ENCODE measurements around the gene NME7.

The NME7 gene

DNA sequence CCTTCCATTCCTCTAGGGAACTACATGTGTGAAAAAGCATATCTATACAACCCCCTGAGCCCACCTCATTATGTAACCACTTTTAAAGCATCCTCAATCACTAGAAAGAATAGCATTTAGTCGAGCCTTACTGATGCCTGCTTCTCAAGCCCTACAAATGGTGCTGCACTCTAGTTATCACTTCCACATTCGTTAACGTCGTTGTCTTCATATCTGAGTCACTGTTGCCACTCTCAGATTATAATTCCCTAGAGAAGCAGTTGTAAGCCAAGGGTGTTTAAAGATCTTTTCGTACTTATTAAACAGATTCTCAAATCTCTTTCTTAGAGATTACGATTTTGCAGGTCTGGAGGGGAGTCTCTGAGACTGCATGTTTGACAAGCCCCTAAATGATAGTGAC, 244.6 kb downstream of the NME7 start:
- ATAC-seq (ENCODE audit: low read depth) (peak; percentile 54), DNase-seq (ENCODE audit: low spot score in 2 of 2) (no peak)
- H3K4me3 Mint-ChIP-seq = no peak overlapping the region
- no peak overlapping the region for H3K27ac Mint-ChIP-seq
- H3K4me1 Mint-ChIP-seq = peaks cover 4% of the 10 kb centered on the region
- H3K9me3 Mint-ChIP-seq = no peaks in the 10 kb centered on the region
- peaks cover 3% of the 10 kb centered on the region for H3K36me3 Mint-ChIP-seq
- peaks cover 10% of the 10 kb centered on the region for H3K27me3 Mint-ChIP-seq

DNA sequence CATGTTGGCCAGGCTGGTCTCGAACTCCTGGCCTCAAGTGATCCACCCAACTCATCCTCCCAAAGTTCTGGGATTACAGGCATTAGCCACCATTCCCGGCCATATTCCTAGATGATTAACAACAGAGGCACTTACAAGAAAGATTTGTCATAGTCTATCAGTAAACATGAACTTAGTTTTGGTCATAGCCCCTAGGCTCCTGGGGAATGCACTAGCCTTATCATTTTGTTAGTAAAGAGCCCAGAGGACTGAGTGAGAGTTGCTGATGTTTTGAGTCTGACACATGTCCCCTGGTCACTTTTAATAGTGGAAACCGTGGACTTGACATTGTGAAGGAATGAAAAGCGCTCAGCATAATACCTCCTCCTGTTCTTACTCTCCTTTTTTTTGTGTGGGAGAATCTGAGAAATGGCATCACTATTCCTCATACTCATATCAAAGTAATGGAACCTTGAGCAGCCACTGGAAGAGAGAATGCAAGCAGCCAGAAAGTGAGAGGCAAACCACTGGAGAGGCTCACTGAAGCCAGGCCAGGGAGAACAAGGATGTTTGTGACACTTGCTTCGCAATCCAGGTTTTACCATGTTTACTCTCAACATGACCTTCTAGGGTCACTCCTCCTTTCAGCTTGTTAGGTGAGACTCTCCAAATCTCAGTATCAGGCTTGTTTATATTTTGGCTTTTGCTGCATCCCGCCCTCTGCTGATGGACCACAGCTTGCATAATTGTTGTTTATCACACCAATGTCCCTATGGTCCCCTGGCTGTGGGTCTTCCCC, 246.3 kb downstream of the NME7 start:
- no peaks in the 10 kb centered on the region for H3K9me3 Mint-ChIP-seq
- H3K4me1 Mint-ChIP-seq = peaks cover 8% of the 10 kb centered on the region
- H3K27me3 Mint-ChIP-seq = peaks cover 10% of the 10 kb centered on the region
- ATAC-seq (ENCODE audit: low read depth) = no peak
- H3K36me3 Mint-ChIP-seq = peaks cover 3% of the 10 kb centered on the region
- no peak overlapping the region for H3K4me3 Mint-ChIP-seq
- H3K27ac Mint-ChIP-seq = no peak overlapping the region
- no peak for DNase-seq (ENCODE audit: low spot score in 2 of 2)

DNA sequence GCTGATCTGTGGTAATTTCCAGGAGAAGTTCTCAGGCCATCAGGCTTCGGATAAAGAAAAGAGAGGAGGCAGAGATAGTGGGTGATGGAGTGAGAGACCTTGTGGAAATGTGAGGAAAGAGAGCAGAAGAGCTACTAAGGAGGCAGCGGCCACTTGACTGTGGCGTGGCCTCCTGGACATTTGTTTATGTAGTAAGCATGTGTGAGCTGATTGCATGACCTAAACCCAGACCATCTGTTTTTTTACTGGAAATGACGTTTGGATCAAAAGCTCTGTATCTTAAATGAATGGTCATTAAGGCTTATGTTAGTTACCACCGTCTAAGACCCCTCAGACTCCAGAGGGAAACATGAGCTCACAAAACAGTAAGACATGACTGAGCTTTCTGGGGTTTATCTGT, 247.5 kb downstream of the NME7 start:
- Mint-ChIP-seq H3K27me3 (peaks cover 10% of the 10 kb centered on the region), H3K27ac (no peak overlapping the region), H3K36me3 (peaks cover 3% of the 10 kb centered on the region)

DNA sequence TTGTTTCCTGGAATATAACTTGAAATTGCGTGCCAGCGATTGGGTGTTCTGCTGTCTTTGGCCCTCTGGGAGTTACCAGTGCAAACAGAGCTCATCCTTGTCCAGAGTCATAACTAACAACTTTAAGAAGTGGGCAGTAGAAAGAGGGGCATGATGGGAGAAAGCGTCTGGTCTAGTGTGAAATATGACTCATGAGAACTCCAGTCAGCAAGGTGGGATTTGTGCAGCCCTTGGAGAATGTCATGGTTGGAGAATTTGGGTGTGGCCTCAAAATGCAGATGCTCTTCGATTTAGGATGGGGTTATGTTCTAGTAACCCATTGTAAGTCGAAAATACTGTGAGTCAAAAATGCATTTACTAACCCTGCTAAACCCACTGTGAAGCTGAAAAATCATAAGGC, 248.2 kb downstream of the NME7 start:
- H3K27ac Mint-ChIP-seq = no peak overlapping the region
- H3K36me3 Mint-ChIP-seq = no peaks in the 10 kb centered on the region
- H3K4me1 Mint-ChIP-seq = peaks cover 12% of the 10 kb centered on the region
- H3K27me3 Mint-ChIP-seq = peaks cover 7% of the 10 kb centered on the region
- DNase-seq (ENCODE audit: low spot score in 2 of 2) (no peak), ATAC-seq (ENCODE audit: low read depth) (no peak)
- no peaks in the 10 kb centered on the region for H3K9me3 Mint-ChIP-seq
- no peak overlapping the region for H3K4me3 Mint-ChIP-seq

More for the DNA sequence above, 247.5 kb downstream of the NME7 start:
- H3K4me3 Mint-ChIP-seq = no peak overlapping the region
- DNase-seq (ENCODE audit: low spot score in 2 of 2) (no peak), ATAC-seq (ENCODE audit: low read depth) (no peak)
- H3K9me3 Mint-ChIP-seq = no peaks in the 10 kb centered on the region
- peaks cover 12% of the 10 kb centered on the region for H3K4me1 Mint-ChIP-seq

DNA sequence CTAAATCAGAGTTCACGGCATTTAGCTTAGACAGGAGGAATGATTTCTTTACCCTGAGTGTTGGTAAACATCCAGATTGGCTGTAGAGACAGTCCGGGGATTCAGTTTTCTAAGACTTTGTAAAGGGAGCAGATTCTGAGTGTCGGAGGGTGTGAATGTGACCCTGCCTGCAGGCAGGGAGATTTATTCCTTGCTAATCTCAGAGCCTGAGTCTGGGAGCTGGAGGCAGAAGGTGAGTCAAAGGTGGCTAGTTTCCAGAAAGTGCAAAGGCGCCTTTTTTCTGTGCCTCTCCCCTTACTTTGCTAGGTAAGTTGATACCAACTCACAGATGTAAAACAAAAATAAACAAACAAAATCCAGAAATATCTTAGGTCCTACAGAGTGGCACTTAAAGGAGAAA, 249.4 kb downstream of the NME7 start:
- H3K4me1 Mint-ChIP-seq = peaks cover 17% of the 10 kb centered on the region
- peaks cover 8% of the 10 kb centered on the region for H3K27me3 Mint-ChIP-seq
- ATAC-seq (ENCODE audit: low read depth) (no peak), DNase-seq (ENCODE audit: low spot score in 2 of 2) (no peak)
- H3K9me3 Mint-ChIP-seq = no peaks in the 10 kb centered on the region
- H3K4me3 Mint-ChIP-seq = no peak overlapping the region
- no peaks in the 10 kb centered on the region for H3K36me3 Mint-ChIP-seq
- H3K27ac Mint-ChIP-seq = no peak overlapping the region

DNA sequence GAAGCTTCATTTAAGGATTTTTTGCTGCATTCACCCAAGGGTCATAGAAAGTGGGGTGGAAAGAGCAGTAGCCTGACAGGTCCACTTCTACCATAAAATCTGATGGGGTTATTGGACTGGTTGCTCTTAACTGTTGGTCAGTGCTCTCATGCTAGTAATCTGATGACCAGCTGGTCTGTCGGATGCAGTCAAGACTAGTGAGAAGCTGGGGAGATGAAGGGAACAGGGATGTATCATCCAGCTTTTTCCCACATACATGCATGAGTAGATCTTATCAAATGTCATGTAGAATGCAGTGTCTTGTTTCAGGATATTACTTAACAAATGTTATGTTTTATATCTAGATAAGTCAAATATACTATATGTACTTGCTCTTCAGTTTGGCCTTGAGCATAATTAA, 250.0 kb downstream of the NME7 start:
- Mint-ChIP-seq H3K27me3 (peaks cover 6% of the 10 kb centered on the region), H3K36me3 (no peaks in the 10 kb centered on the region), H3K4me3 (no peak overlapping the region), H3K27ac (no peak overlapping the region), H3K9me3 (no peaks in the 10 kb centered on the region), H3K4me1 (peaks cover 13% of the 10 kb centered on the region)
- ATAC-seq (ENCODE audit: low read depth) (no peak), DNase-seq (ENCODE audit: low spot score in 2 of 2) (no peak)

DNA sequence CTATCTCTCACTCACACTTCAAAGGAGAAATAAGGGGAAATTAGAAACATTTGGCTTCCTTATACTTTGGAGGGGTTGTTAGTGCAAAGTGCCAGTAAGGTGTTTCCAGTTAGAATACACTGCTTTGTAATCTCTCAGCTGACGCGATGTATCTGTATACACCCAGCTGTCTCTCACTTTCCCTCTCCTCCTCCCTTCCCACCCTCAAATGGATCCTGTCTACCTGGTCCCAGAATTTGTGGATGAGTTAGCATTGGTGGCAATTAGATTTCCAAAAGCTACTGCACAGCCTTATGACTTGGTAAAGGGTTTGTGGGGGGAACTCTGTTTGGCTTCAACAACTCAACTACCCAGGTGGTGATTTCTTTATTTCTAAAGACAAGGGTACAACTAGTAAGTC, 250.6 kb downstream of the NME7 start:
- DNase-seq (ENCODE audit: low spot score in 2 of 2) = no peak
- H3K9me3 Mint-ChIP-seq = no peaks in the 10 kb centered on the region
- ATAC-seq (ENCODE audit: low read depth) = no peak
- peak overlapping the region; percentile 16 for H3K27ac Mint-ChIP-seq
- no peaks in the 10 kb centered on the region for H3K36me3 Mint-ChIP-seq
- H3K4me1 Mint-ChIP-seq = peaks cover 13% of the 10 kb centered on the region
- peaks cover 9% of the 10 kb centered on the region for H3K27me3 Mint-ChIP-seq
- H3K4me3 Mint-ChIP-seq = peak overlapping the region; percentile 16

DNA sequence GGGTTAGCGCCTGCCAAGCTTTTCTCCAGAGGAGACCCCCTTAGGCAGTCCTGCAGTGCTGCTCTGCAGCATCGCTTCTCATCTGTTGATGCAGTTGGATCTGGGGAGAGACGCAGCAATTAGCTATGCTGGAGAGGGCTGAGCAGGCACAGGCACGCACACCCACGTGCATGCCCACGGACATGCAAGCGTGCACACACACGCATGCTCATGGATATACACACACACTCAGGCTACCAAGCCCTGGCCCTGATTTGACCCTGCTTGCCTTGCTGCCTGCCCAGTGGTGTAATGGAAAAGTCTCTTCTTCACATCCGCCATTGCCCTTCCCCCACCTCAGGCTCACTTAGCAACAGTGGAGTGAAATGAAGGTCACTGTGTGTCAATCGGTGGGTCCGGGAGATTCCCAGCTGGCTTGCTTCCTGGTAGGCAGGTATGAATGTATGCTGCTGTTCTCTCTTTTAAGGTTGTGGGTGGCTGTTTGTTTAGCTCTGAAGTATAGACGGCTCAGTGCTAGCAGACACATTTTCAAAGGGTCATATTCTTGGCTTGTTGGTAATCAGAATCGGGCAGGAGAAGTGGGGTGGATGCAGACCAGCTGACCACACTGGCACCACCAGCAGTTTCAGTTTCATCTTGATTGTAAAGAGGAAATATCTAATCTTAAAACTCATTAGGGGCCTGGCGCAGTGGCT, 251.6 kb downstream of the NME7 start:
- ATAC-seq (ENCODE audit: low read depth) (peak; percentile 68), DNase-seq (ENCODE audit: low spot score in 2 of 2) (no peak)
- peak overlapping the region; percentile 53 for H3K27ac Mint-ChIP-seq
- peak overlapping the region; percentile 73 for H3K4me3 Mint-ChIP-seq
- H3K36me3 Mint-ChIP-seq = no peaks in the 10 kb centered on the region
- H3K9me3 Mint-ChIP-seq = no peaks in the 10 kb centered on the region
- H3K27me3 Mint-ChIP-seq = peaks cover 6% of the 10 kb centered on the region
- H3K4me1 Mint-ChIP-seq = peaks cover 13% of the 10 kb centered on the region

DNA sequence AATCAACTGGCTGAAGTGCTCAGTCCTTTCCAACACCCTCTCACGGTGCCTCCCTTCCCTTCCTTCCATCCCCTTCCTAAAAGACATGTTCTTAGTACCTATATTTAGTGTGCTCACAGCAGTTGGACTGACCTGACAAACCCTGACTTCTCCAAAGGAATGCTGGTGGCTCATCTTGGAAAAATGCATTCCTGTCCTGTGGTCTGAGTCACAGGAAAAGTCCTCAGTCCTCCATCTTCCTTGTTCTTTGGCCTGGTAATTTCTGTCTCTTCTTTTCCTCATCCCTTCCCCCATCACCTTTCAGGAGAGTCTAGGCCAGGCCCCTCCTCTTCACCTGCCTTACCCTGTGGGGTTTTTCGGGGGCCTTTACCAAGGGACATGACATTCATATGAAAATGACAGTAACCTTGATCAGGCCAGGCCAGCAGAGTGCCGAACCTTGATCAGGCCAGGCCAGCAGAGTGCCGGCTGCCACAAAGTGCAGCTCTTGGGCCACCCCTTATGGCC, 253.9 kb downstream of the NME7 start:
- no peaks in the 10 kb centered on the region for H3K9me3 Mint-ChIP-seq
- H3K4me1 Mint-ChIP-seq = peaks cover 22% of the 10 kb centered on the region
- H3K4me3 Mint-ChIP-seq = peak overlapping the region; percentile 72
- H3K27me3 Mint-ChIP-seq = peaks cover 11% of the 10 kb centered on the region
- no peaks in the 10 kb centered on the region for H3K36me3 Mint-ChIP-seq
- peak overlapping the region; percentile 39 for H3K27ac Mint-ChIP-seq
- DNase-seq (ENCODE audit: low spot score in 2 of 2) (no peak), ATAC-seq (ENCODE audit: low read depth) (peak; percentile 28)

DNA sequence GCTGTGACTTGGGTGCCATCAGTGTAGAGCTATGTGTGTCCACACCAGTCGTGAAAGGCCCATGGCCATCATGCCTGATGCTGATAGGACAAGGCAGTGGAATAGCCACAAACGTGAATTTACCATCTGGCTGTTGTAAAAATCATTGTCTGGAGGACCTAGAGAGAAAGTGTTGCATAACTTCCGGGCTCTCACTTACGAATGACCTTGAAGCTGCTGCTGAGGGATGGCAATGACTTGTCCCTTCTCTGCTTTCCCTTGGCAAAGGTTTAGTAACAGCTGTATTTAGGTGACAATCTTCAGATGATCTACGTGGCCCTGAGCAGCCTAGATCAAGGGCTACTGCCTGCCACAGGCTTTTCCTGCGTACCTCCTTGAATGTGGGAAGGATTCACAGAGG, 255.4 kb downstream of the NME7 start:
- Mint-ChIP-seq H3K36me3 (no peaks in the 10 kb centered on the region), H3K27ac (no peak overlapping the region)
- DNase-seq (ENCODE audit: low spot score in 2 of 2) = no peak

DNA sequence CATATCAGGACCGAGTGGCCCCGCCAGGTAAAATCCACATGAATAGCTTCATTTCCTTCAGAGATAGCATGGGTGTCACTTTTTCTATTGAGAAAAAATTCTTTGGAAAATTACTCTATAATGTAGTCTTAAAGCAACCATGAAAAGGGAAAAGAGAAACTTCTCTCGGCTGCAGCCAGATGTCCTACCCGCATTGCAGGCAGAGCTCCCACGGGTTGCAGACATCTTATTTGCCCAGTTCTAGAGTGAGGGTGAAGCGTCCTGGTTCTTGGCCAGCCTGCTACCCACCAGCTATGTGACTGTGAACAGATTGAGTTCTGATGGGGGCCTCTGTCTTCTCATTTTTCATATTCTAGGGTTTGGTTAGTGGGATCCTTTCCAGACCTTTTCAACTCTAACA, 256.1 kb downstream of the NME7 start:
- Mint-ChIP-seq H3K27me3 (peaks cover 15% of the 10 kb centered on the region), H3K4me3 (no peak overlapping the region), H3K9me3 (no peaks in the 10 kb centered on the region), H3K4me1 (peaks cover 30% of the 10 kb centered on the region), H3K36me3 (no peaks in the 10 kb centered on the region), H3K27ac (no peak overlapping the region)
- DNase-seq (ENCODE audit: low spot score in 2 of 2) = no peak
- ATAC-seq (ENCODE audit: low read depth) = no peak

More for the DNA sequence above, 255.4 kb downstream of the NME7 start:
- no peaks in the 10 kb centered on the region for H3K9me3 Mint-ChIP-seq
- no peak for ATAC-seq (ENCODE audit: low read depth)
- no peak overlapping the region for H3K4me3 Mint-ChIP-seq
- peaks cover 31% of the 10 kb centered on the region for H3K4me1 Mint-ChIP-seq
- peaks cover 13% of the 10 kb centered on the region for H3K27me3 Mint-ChIP-seq

DNA sequence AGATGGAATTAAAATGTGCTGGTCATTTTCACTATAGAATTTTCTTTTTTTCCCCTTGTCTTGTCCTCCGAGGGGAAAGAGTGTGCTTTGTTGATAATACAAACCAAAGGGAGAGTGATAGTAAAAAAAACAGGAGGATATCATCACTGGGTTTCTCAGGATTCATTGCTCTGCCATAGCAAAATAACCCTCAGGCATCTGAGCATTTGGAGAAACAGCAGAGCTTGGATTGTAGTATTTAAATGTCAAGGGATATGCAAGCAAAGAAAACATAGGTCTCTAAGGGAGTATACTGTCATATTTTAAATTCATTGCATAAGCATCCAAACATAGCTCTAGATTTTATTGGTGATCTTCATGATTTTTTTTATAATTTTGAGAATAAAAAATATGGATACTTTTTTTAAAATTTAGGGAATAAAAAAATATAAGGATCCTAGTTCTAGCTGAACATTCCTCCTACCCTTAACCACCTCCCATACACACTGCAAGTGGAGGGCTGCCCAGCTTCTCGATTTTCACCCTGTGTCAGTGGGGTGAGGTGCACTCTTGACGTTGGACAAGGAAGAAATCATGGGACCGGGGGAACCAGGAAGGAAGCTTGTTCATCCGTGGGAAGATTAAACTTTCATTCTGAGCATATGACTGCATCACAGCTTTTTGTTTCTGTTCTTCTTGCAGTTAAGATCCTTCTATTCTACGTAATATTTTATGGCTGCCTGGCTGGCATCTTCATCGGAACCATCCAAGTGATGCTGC, 256.7 kb downstream of the NME7 start:
- Mint-ChIP-seq H3K4me3 (no peak overlapping the region), H3K27ac (no peak overlapping the region), H3K27me3 (peaks cover 15% of the 10 kb centered on the region), H3K9me3 (no peaks in the 10 kb centered on the region), H3K4me1 (peaks cover 26% of the 10 kb centered on the region), H3K36me3 (no peaks in the 10 kb centered on the region)
- no peak for DNase-seq (ENCODE audit: low spot score in 2 of 2)
- no peak for ATAC-seq (ENCODE audit: low read depth)

DNA sequence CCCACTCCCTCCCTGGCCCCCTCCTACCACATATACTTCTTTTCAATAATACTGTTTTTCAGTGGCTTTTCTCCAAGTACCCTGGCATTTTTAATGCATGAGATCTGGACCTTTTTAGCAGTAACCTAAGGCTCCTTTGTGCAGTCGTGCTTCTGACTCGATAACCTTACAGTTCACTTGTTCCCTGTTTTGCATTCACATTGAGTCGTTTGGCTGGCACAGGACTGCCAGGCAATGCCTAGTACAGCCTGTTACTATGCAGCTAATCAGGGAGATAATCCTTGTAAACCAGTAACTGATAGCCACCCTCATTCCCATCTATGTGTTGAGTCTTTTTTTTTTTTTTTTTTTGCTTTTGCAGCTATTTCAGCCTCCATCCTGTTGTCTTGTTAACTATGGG, 257.4 kb downstream of the NME7 start:
- no peak for ATAC-seq (ENCODE audit: low read depth)
- Mint-ChIP-seq H3K4me1 (peaks cover 29% of the 10 kb centered on the region), H3K4me3 (no peak overlapping the region), H3K27ac (no peak overlapping the region), H3K27me3 (peaks cover 16% of the 10 kb centered on the region), H3K9me3 (no peaks in the 10 kb centered on the region), H3K36me3 (no peaks in the 10 kb centered on the region)
- DNase-seq (ENCODE audit: low spot score in 2 of 2) = no peak

DNA sequence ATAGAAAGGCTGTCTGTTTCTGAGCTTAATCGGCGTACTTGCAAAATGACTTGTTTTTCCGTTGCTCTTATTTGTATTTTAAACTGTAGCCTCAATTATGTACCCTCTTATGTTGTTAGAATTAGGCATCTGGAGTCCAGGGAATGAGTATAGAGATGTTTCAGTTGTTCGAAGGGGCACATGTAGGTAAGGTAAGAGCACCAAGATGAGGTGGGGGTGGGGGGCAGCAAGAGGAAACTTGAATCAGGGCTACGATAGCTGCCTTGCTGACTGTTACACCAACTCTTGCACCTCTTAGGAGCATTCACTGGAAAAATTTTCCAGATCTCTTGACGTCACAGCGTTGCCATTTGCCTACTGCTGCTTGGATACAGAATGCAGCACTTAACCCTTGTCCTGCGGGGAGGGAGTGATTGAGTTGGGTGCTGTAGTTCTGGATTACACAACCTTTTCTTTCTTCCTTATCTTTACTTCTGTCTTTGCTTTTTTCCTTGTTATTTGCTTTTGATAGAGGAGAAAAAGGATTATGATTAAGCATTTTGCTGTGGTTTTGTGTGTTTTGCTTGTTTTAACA, 257.9 kb downstream of the NME7 start:
- Mint-ChIP-seq H3K4me3 (peak overlapping the region; percentile 55), H3K36me3 (no peaks in the 10 kb centered on the region), H3K27me3 (peaks cover 21% of the 10 kb centered on the region), H3K27ac (peak overlapping the region; percentile 81), H3K9me3 (no peaks in the 10 kb centered on the region), H3K4me1 (peaks cover 33% of the 10 kb centered on the region)
- no peak for ATAC-seq (ENCODE audit: low read depth)
- no peak for DNase-seq (ENCODE audit: low spot score in 2 of 2)
